IPS-11a (cell line): ENCODE measurements around the gene LAMB1.

Source experiments
- H3K4me3 ChIP-seq: one replicate; pipeline ENCODE4 v1.5.1; 2013; ENCODE audit warnings: low read depth, low read length, control low read depth

Gene LAMB1

GRCh38 chr7:107884066-107884818 is 118.7 kb downstream of the LAMB1 start:
- no peak overlapping the region for H3K4me3 ChIP-seq

- no peak overlapping the region for H3K4me3 ChIP-seq
These were observed 120.2 kb downstream of the LAMB1 start for GRCh38 chr7:107882766-107883165.

DNA sequence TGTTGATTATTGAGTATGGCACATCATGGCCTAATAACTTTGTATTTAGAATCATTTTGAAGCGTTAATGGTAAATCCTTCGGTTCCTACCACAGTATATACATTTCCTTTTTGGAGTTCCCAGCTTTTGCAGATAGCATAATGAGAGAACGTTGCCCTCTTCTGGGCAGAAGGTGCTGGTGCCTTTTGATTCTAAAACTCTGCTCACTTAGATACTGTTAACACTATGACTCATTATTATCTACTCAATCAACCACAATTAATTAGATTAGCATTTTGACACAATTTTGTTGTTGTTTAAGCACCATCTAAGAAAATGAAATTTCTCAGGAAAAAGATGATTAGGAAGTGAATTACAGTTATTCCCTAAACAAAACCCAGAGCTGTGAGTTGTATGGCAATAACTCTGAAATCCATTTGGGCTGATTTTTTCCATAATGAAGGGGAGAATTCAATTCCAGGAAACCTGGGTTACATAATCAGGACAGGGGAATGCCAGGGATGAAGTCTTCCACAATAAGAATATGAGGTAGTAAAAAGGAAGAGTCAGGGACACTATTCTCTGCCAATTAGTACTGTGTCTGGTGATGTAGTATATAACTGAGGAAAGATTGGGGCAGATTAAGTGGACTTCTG is 123.4 kb downstream of the LAMB1 start:
- H3K4me3 ChIP-seq, result no peak overlapping the region

- H3K4me3 ChIP-seq, result no peak overlapping the region
These were observed 124.3 kb downstream of the LAMB1 start for GRCh38 chr7:107878636-107879035.

DNA sequence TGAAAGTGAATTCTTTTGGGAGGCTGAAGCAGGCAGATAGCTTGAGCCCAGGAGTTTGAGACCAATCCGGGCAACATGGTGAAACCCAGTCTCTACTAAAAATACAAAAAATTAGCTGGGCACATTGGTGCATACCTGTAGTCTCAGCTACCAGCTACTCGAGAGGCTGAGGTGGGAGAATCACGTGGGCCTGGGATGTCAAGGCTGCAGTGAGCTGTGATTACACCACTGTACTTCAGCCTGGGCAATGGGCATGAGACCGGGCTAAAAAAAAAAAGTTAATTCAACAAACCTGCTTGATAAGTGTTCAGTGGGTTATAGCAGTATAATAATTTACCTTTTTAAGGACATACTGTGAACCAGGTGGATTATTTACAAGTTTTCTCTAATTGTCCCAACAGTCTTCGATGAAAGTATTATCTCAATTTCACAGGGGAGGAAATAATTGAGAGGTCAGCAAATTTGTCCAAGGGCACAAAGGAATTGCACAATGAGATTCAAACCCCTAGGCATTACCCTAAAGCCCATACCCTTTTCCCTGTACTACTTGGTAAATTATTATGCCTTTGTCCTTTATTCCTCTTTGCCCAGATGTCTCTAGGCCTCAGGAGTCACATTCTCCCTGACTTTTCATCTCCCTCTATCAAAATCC is 125.1 kb downstream of the LAMB1 start:
- no peak overlapping the region for H3K4me3 ChIP-seq

- no peak overlapping the region for H3K4me3 ChIP-seq
These were observed 126.0 kb downstream of the LAMB1 start for GRCh38 chr7:107876916-107877315.

- no peak overlapping the region for H3K4me3 ChIP-seq
These were observed 128.1 kb downstream of the LAMB1 start for GRCh38 chr7:107874605-107875446.

DNA sequence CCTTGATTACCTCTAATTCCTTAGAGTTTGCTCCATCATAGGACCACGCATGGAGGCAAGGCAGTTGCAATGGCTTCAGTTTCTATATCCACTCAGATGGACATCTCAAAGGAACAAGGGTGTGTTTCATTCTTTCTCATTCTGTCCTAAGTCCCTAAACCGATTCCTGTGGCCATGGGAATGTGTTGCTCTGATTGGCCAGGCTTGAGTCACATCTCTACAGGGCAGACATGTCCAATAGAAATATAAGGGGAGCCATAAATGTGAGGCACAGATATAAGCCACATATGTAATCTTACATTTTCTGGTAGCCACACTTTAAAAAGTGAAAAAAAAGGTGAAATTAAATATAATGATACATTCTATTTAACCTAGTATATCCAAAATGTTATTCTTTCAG is 128.8 kb downstream of the LAMB1 start:
- H3K4me3 ChIP-seq, result no peak overlapping the region
